HK-2 (cell line): Measurements from ENCODE around the gene DCDC1.
"Not testable (repeated sequence)": the region's sequence is repeated elsewhere in the genome, so short reads cannot be mapped to it uniquely, and the experiment has no call there.

Source experiments
- DNase-seq: peaks from one replicate; pipeline ENCODE4 v3.0.0-alpha.2; 2018; ENCODE audit not compliant: unreplicated experiment

DCDC1 gene

GRCh38 chr11:31328697-31329096, 40.8 kb downstream of the DCDC1 start:
- DNase-seq, result no peak

- DNase-seq, result no peak
Measured at GRCh38 chr11:31327417-31327816, 42.1 kb downstream of the DCDC1 start.

- no peak for DNase-seq
Measured at GRCh38 chr11:31326470-31327148, 42.9 kb downstream of the DCDC1 start.

GRCh38 chr11:31325160-31325559, 44.4 kb downstream of the DCDC1 start:
- DNase-seq, result peak; percentile 4

- DNase-seq, result no peak
Measured at GRCh38 chr11:31323145-31323544, 46.4 kb downstream of the DCDC1 start.

- not testable (repeated sequence) for DNase-seq
Measured at GRCh38 chr11:31321494-31321893, 48.0 kb downstream of the DCDC1 start.

GRCh38 chr11:31303644-31304180, 65.8 kb downstream of the DCDC1 start:
- DNase-seq, result no peak

GRCh38 chr11:31301549-31302510, 67.7 kb downstream of the DCDC1 start:
- DNase-seq, result no peak

GRCh38 chr11:31295308-31295707, 74.2 kb downstream of the DCDC1 start:
- DNase-seq, result no peak

- DNase-seq, result not testable (repeated sequence)
Measured at GRCh38 chr11:31273527-31273926, 96.0 kb downstream of the DCDC1 start.

- no peak for DNase-seq
Measured at GRCh38 chr11:31267720-31268119, 101.8 kb downstream of the DCDC1 start.

GRCh38 chr11:31264834-31265233, 104.7 kb downstream of the DCDC1 start:
- no peak for DNase-seq

GRCh38 chr11:31262761-31263160, 106.8 kb downstream of the DCDC1 start:
- no peak for DNase-seq

GRCh38 chr11:31259797-31260196, 109.7 kb downstream of the DCDC1 start:
- no peak for DNase-seq

- no peak for DNase-seq
Measured at GRCh38 chr11:31254415-31254814, 115.1 kb downstream of the DCDC1 start.

- DNase-seq, result no peak
Measured at GRCh38 chr11:31248768-31249167, 120.8 kb downstream of the DCDC1 start.

- no peak for DNase-seq
Measured at GRCh38 chr11:31247321-31247720, 122.2 kb downstream of the DCDC1 start.

GRCh38 chr11:31246451-31247165, 122.9 kb downstream of the DCDC1 start:
- no peak for DNase-seq

GRCh38 chr11:31243706-31244105, 125.8 kb downstream of the DCDC1 start:
- no peak for DNase-seq

GRCh38 chr11:31240340-31240904, 129.1 kb downstream of the DCDC1 start:
- peak; percentile 1 for DNase-seq
